ENCODE data around the gene MSI1. TPM values are rescaled to one million over a fixed set of nuclear protein-coding genes. Genes with fewer than 3 reads are reported as not detected.

MSI1 gene
- total and polyA plus RNA-seq, 2 of the 13 experiments (the other 11 are each of a cell fraction or from before 2014, with no cell fraction given): 0.09 to 0.46 TPM

- TF ChIP-seq PRMT3 (CRISPR knock-in tag; IDR thresholded peaks at IDR 0.05; ENCODE audit: borderline replicate concordance, low read depth) (0 out of 2 replicates have a peak, but pooled peaks have one; percentile 65), ATF5 (CRISPR knock-in tag; IDR thresholded peaks at IDR 0.05; ENCODE audit: low read depth) (no peak), CTCF (CRISPR knock-in tag; IDR thresholded peaks at IDR 0.05) (no peak), ZNF609 (CRISPR knock-in tag; IDR thresholded peaks at IDR 0.05; ENCODE audit: borderline replicate concordance) (no peak; the same call in 1 of the 2 replicates), ARNTL (CRISPR knock-in tag; IDR thresholded peaks at IDR 0.05) (no peak), ZBTB2 (CRISPR knock-in tag; IDR thresholded peaks at IDR 0.05; ENCODE audit: low read depth) (peak; percentile 54; the same call in 1 of the 2 replicates), ZBTB14 (CRISPR knock-in tag; IDR thresholded peaks at IDR 0.05) (no peak), ZNF768 (CRISPR knock-in tag; IDR thresholded peaks at IDR 0.05) (no peak), POLR2AphosphoS2 (IDR thresholded peaks at IDR 0.05; ENCODE audit: low read depth, low read length) (peak; percentile 98), SALL2 (CRISPR knock-in tag; IDR thresholded peaks at IDR 0.05) (peak; percentile 25; the same call in 1 of the 2 replicates), ZNF317 (CRISPR knock-in tag; IDR thresholded peaks at IDR 0.05) (peak; percentile 56; the same call in 1 of the 2 replicates), NKX3-1 (CRISPR knock-in tag; IDR thresholded peaks at IDR 0.05) (peak; percentile 93; the same call in 1 of the 2 replicates), TARDBP (CRISPR knock-in tag; IDR thresholded peaks at IDR 0.05) (peak; percentile 88), KMT2B (CRISPR knock-in tag; IDR thresholded peaks at IDR 0.05) (no peak; the same call in 1 of the 2 replicates), ZEB1 (IDR thresholded peaks at IDR 0.05; ENCODE audit: insufficient replicate concordance, low read depth) (peak; percentile 56), NCOA1 (CRISPR knock-in tag; IDR thresholded peaks at IDR 0.05) (0 out of 2 replicates have a peak, but pooled peaks have one; percentile 24), HMG20B (CRISPR knock-in tag; conservative IDR thresholded peaks at IDR 0.05) (no peak; the same call in 1 of the 2 replicates), AGO2 (optimal IDR thresholded peaks at IDR 0.05; ENCODE audit: low read depth, low read length) (no peak), NBN (conservative IDR thresholded peaks at IDR 0.05) (no peak)
These were observed 76.1 kb downstream of the MSI1 start, which contains the start of gene RNU4-1 (continued) for GRCh38 chr12:120292661-120293531.
